NCI-H345 treated with DMSO at 0.1 percent for 48 hours (cell line): Measurements from ENCODE around the gene ZSCAN4.

Experiments used
- DNase-seq: peaks from one replicate; lab custom pipeline; 2025; ENCODE audit not compliant: unreplicated experiment; lab: John Stamatoyannopoulos, UW

ZSCAN4 gene

GRCh38 chr19:57675881-57676280 is 7.1 kb downstream of the ZSCAN4 start:
- no peak for DNase-seq

- no peak for DNase-seq
Measured at GRCh38 chr19:57682226-57682766, 13.6 kb downstream of the ZSCAN4 start.

DNA sequence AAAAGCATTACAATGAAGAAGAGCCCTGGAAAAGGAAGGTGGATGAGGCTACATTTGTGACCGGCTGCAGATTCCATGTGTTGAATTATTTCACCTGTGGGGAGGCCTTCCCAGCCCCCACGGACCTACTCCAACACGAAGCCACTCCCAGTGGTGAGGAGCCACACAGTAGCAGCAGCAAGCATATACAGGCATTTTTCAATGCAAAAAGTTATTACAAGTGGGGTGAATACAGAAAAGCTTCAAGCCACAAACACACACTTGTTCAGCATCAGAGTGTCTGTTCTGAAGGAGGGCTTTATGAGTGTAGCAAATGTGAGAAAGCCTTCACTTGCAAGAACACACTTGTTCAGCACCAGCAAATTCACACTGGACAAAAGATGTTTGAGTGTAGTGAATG is 18.0 kb downstream of the ZSCAN4 start:
- no peak for DNase-seq

DNA sequence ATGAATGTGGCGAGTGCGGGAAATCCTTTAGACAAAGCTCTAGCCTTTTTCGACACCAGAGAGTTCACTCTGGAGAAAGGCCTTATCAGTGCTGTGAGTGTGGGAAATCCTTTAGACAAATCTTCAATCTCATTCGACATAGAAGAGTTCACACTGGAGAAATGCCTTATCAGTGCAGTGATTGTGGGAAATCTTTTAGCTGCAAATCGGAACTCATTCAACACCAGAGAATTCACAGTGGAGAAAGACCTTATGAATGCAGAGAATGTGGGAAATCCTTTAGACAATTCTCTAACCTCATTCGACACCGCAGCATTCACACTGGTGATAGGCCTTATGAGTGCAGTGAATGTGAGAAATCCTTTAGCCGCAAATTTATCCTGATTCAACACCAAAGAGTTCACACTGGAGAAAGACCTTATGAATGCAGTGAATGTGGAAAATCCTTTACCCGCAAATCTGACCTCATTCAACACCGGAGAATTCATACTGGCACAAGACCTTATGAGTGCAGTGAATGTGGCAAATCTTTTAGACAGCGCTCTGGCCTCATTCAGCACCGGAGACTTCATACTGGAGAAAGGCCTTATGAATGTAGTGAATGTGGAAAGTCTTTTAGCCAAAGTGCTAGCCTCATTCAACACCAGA is 18.8 kb downstream of the ZSCAN4 start:
- no peak for DNase-seq

- DNase-seq: no peak
Measured at GRCh38 chr19:57688011-57688763, 19.5 kb downstream of the ZSCAN4 start.

GRCh38 chr19:57689750-57690149 is 21.0 kb downstream of the ZSCAN4 start:
- DNase-seq: no peak

GRCh38 chr19:57701625-57702024 is 32.9 kb downstream of the ZSCAN4 start:
- DNase-seq: no peak

- no peak for DNase-seq
Measured at GRCh38 chr19:57706346-57706745, 37.6 kb downstream of the ZSCAN4 start.

- no peak for DNase-seq
Measured at GRCh38 chr19:57708641-57709361, 40.1 kb downstream of the ZSCAN4 start, which contains the start of gene ZNF154. TSS of gene ZNF154 (minus strand) at chr19:57709204. CDS start at chr19:57708971, 233 bp downstream.

- DNase-seq: no peak
Measured at GRCh38 chr19:57709616-57710015, 40.9 kb downstream of the ZSCAN4 start.

GRCh38 chr19:57712222-57712621 is 43.5 kb downstream of the ZSCAN4 start:
- no peak for DNase-seq

DNA sequence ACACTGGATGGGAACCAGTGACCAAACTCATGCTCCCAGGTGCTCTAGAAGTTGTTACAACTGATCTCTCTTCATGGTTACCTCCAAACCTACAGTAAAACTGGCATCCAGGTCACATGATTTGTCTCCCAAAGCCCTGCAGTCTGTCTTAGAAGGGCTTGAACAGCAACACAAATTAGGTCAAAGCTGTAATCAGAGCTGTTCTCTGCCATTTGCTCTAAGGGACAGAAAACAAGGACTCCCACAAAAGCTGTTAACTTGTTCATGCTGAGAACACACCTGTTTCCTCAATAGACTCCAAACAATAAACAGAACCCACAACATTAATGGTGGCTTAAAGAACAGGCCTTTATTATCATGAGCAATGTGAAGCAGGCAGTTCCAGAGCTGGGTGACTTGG is 50.7 kb downstream of the ZSCAN4 start:
- no peak for DNase-seq

DNA sequence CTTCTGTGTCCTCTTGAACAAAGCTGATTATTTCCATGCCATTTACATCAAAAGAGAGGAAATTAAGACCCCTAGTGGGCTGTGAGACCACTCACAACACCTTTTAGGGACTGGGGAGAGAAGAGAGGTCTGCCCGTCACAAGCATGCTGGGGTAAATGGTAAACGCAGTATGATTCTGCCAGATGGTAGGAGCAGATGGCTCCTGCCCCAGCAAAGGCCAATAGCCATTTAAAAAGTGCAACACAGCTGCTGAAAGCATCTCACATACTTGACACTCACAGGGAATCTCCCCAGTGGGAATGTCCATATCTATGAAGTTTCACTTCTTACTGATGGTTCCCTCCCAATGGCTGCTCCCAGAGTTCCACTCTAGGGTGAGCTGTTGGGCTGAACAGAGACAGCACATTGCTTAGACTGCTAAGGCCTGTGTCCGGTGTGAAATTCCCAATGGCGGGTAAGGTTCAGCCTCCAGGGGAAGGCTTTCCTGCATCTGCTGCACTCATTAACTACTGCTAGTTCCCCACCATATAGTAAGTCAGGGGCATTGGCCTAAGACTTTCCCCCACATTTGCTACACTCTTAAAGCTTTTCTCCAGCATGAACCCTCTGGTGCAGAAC is 51.3 kb downstream of the ZSCAN4 start:
- DNase-seq: no peak

DNA sequence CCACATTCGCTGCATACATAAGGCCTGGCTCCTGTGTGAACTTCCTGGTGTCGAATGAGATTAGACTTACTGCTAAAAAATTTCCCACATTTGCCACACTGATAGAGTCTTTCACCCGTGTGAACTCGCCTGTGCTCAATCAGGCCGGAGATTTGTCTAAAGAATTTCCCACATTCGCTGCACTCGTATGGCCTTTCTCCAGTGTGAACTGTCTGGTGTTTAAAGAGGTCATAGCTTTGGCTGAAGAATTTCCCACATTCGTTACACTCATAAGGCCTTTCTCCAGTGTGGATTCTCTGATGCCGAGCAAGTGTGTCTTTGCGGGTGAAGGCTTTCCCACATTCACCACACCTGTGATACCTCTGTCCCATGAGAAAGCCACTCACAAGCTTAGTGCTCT is 52.1 kb downstream of the ZSCAN4 start:
- no peak for DNase-seq
